Testis (tissue), 2 donors: ENCODE results near the gene SDR39U1.

ENCODE experiments used
- CTCF ChIP-seq, 3 experiments: fragments of 450-650 bp in 2 of 3; fragments of 200-600 bp in 1 of 3; sonication (generic) in 1 of 3; IDR thresholded peaks; one replicate each; pipeline ENCODE4 v1.5.1; 2016 to 2019; ENCODE audit warnings: antibody characterized with exemption in 3 of 3, mild to moderate bottlenecking in 2 of 3, moderate library complexity in 1 of 3
- POLR2A ChIP-seq: fragments of 450-650 bp; IDR thresholded peaks from one replicate; pipeline ENCODE4 v1.6.1; 2017; ENCODE audit warnings: antibody characterized with exemption, mild to moderate bottlenecking, moderate library complexity

GRCh38 chr14:24414732-24415420 is 27.7 kb downstream of the SDR39U1 start:
- TF ChIP-seq CTCF (IDR thresholded peaks at IDR 0.05) (no peak), POLR2A (no peak)
